A549 (cell line): ENCODE measurements around the gene AR. TPM values are rescaled to one million over a fixed set of nuclear protein-coding genes. Genes with fewer than 3 reads are reported as not detected.
"Not testable (repeated sequence)": the region's sequence is repeated elsewhere in the genome, so short reads cannot be mapped to it uniquely, and the experiment has no call there.

Experiments used
- ATAC-seq, 2 experiments: fragments of 200-7000 bp in 1 of 2; fragments of >200 bp in 1 of 2; cut with Nextera tagmentation in 1 of 2; cut with Tn5 transposase in 1 of 2; 3 replicates each; pipeline versions ENCODE4 v1.8.0 to v1.9.1; 2018 to 2020; ENCODE audit warnings: mild to moderate bottlenecking in 1 of 2, moderate library complexity in 1 of 2
- CTCF ChIA-PET: fragments of 300-600 bp; sonication (Branson Sonifier 250); formaldehyde crosslinking; extraction: SDS; loops from one replicate; lab custom pipeline; 2021; ENCODE audit warnings: antibody characterized with exemption, inconsistent platforms; lab: Yijun Ruan, JAX
- POLR2A ChIA-PET: fragments of 350-600 bp; formaldehyde crosslinking; extraction: SDS; loops from one replicate; lab custom pipeline; 2021; ENCODE audit warnings: antibody characterized with exemption, inconsistent platforms; lab: Yijun Ruan, JAX
- DNase-seq, 2 experiments: peaks; one replicate each; pipeline versions ENCODE4 v3.0.0 to v3.0.0-alpha.2; 2011 to 2016; ENCODE audit warnings: low read depth in 1 of 2, low spot score in 1 of 2
- FAIRE-seq: peaks from 2 replicates; lab custom pipeline; 2011; peaks lifted over from hg19 to GRCh38; lab: Jason Lieb, UNC
- H3K27ac ChIP-seq, 2 experiments: fragments of >200 bp; sonication (Bioruptor Twin); formaldehyde crosslinking; 3 replicates each; pipeline ENCODE4 v1.5.1; 2016 to 2017
- H3K4me1 ChIP-seq: fragments of >200 bp; sonication (Bioruptor Twin); formaldehyde crosslinking; 3 replicates; pipeline ENCODE4 v1.6.1; 2016
- H3K4me2 ChIP-seq: fragments of >200 bp; sonication (Bioruptor Twin); formaldehyde crosslinking; 3 replicates; pipeline ENCODE4 v1.6.1; 2016
- H3K4me3 ChIP-seq: fragments of >200 bp; sonication (Bioruptor Twin); formaldehyde crosslinking; 3 replicates; pipeline ENCODE4 v1.5.1; 2016
- H3K9me3 ChIP-seq: fragments of >200 bp; sonication (Bioruptor Twin); formaldehyde crosslinking; 3 replicates; pipeline ENCODE4 v1.6.1; 2016
- BCL3 ChIP-seq: fragments of >200 bp; sonication (Bioruptor Twin); formaldehyde crosslinking; IDR thresholded peaks from 3 replicates; pipeline ENCODE4 v1.6.1; 2016
- CBX2 ChIP-seq: fragments of 200-600 bp; sonication (generic); IDR thresholded peaks from 2 replicates; pipeline ENCODE4 v1.6.1; 2016; ENCODE audit warnings: low read depth, mild to moderate bottlenecking, borderline replicate concordance
- CHD4 ChIP-seq: fragments of 200-600 bp; sonication (generic); IDR thresholded peaks from 2 replicates; pipeline ENCODE4 v1.6.1; 2016; ENCODE audit warnings: antibody characterized with exemption, mild to moderate bottlenecking, borderline replicate concordance
- CTCF ChIP-seq: fragments of >200 bp; sonication (Bioruptor Twin); formaldehyde crosslinking; IDR thresholded peaks from 3 replicates; pipeline ENCODE4 v1.5.1; 2016
- EHF ChIP-seq: fragments of 250-450 bp; sonication (Bioruptor Pico); IDR thresholded peaks from 2 replicates; pipeline ENCODE4 v1.5.0; 2020; ENCODE audit warnings: mild to moderate bottlenecking
- EHMT2 ChIP-seq: fragments of 200-600 bp; sonication (generic); IDR thresholded peaks from 2 replicates; pipeline ENCODE4 v1.6.1; 2016; ENCODE audit warnings: antibody characterized with exemption, low read depth, mild to moderate bottlenecking, moderate library complexity
- EP300 ChIP-seq, 2 experiments: fragments of >200 bp; sonication (Bioruptor Twin); formaldehyde crosslinking; IDR thresholded peaks; 2 replicates in 1 of 2; 3 replicates in 1 of 2; pipeline ENCODE4 v1.6.1; 2016 to 2017
- FOSB ChIP-seq: fragments of 250-450 bp; sonication (Bioruptor Pico); IDR thresholded peaks from 2 replicates; pipeline ENCODE4 v1.5.0; 2020; ENCODE audit warnings: mild to moderate bottlenecking, moderate library complexity
- FOSL2 ChIP-seq, 2 experiments: fragments of 450-650 bp in 1 of 2; fragments of >200 bp in 1 of 2; sonication (Bioruptor Twin) in 1 of 2; formaldehyde crosslinking; IDR thresholded peaks; 2 replicates each; pipeline versions ENCODE4 v1.5.0 to v1.6.1; 2016 to 2020; ENCODE audit warnings: mild to moderate bottlenecking in 1 of 2, moderate library complexity in 1 of 2
- HDAC2 ChIP-seq: fragments of 200-600 bp; sonication (generic); IDR thresholded peaks from 2 replicates; pipeline ENCODE4 v1.6.1; 2016
- HOXB13 ChIP-seq: fragments of 250-450 bp; sonication (Bioruptor Pico); IDR thresholded peaks from 2 replicates; pipeline ENCODE4 v1.5.0; 2020; ENCODE audit warnings: low read depth, mild to moderate bottlenecking, moderate library complexity
- JUNB ChIP-seq: fragments of >200 bp; sonication (Bioruptor Twin); formaldehyde crosslinking; IDR thresholded peaks from 2 replicates; pipeline ENCODE4 v1.6.1; 2016
- MAX ChIP-seq: IDR thresholded peaks from 2 replicates; pipeline ENCODE4 v1.6.1; 2012
- NR3C1 ChIP-seq: fragments of >200 bp; sonication (Bioruptor Twin); formaldehyde crosslinking; IDR thresholded peaks from 3 replicates; pipeline ENCODE4 v1.6.1; 2017
- RNF2 ChIP-seq: fragments of 200-600 bp; sonication (generic); IDR thresholded peaks from 2 replicates; pipeline ENCODE4 v1.6.1; 2016; ENCODE audit warnings: low read depth, mild to moderate bottlenecking, antibody characterized with exemption, moderate library complexity, borderline replicate concordance
- TFCP2L1 ChIP-seq: fragments of 250-450 bp; sonication (Bioruptor Pico); IDR thresholded peaks from 2 replicates; pipeline ENCODE4 v1.5.0; 2021; ENCODE audit warnings: mild to moderate bottlenecking
- USF2 ChIP-seq: fragments of 450-650 bp; IDR thresholded peaks from 2 replicates; pipeline ENCODE4 v1.6.1; 2014; ENCODE audit warnings: antibody characterized with exemption
- ZC3H11A ChIP-seq: fragments of 450-650 bp; IDR thresholded peaks from 2 replicates; pipeline ENCODE4 v1.6.1; 2014; ENCODE audit warnings: antibody characterized with exemption, mild to moderate bottlenecking
- ZNF302 ChIP-seq: fragments of 250-450 bp; sonication (Bioruptor Pico); IDR thresholded peaks from 2 replicates; pipeline ENCODE4 v1.9.0; 2021; ENCODE audit warnings: inconsistent platforms, mild to moderate bottlenecking, moderate library complexity
- ZSCAN20 ChIP-seq: fragments of 250-450 bp; sonication (Bioruptor Pico); IDR thresholded peaks from 2 replicates; pipeline ENCODE4 v1.8.0; 2022; ENCODE audit warnings: mild to moderate bottlenecking, moderate library complexity
- WGBS: methylation state at CpG from one replicate; pipeline ENCODE4 v1.1.6; 2017; ENCODE audit errors: missing lambda C conversion rate; 5-methylcytosine and 5-hydroxymethylcytosine counted together
- polyA plus RNA-seq, 4 experiments: library from polyadenylated mRNA; depleted of rRNA in 3 of 4; stranded (reverse); fragments of >200 nt; fragmentation: RNase III in 1 of 4; extraction: RNeasy Plus Mini Kit Qiagen cat#74134 plus additional on column Dnase treatment in 1 of 4; gene quantifications; 2 replicates in 3 of 4; 3 replicates in 1 of 4; pipeline ENCODE4 v1.2.3, GENCODE V29; 2011 to 2017

AR gene
- polyA plus RNA-seq, 2 of the 4 experiments (the other 2 are of a cell fraction) = 2.2 to 8.7 TPM

GRCh38 chrX:67665583-67665982 is 121.8 kb downstream of the AR start:
- no peak for TF ChIP-seq ZC3H11A
- TF ChIP-seq HDAC2 = no peak
- no peak for TF ChIP-seq FOSB (CRISPR knock-in tag)
- TF ChIP-seq USF2 = no peak
- TF ChIP-seq CBX2 = no peak
- no peak for TF ChIP-seq HOXB13
- TF ChIP-seq TFCP2L1 (CRISPR knock-in tag) = no peak
- TF ChIP-seq ZNF302 (CRISPR knock-in tag) = no peak
- TF ChIP-seq EHMT2 = no peak
- no peak for TF ChIP-seq FOSL2 (IDR thresholded peaks at IDR 0.05)
- TF ChIP-seq FOSL2 (CRISPR knock-in tag; IDR thresholded peaks at IDR 0.05) = no peak
- no peak for TF ChIP-seq CTCF
- no peak for TF ChIP-seq EP300 (IDR thresholded peaks at IDR 0.05)
- no peak for TF ChIP-seq CHD4
- no peak for TF ChIP-seq ZSCAN20 (CRISPR knock-in tag)
- no peak overlapping the region for H3K4me2 ChIP-seq
- ATAC-seq (no peak), FAIRE-seq (peak; percentile 61), DNase-seq (no peak)
- ChIA-PET POLR2A (no interaction called here), CTCF (no interaction called here)
- 14% methylated on average over 1 of the region's 1 CpG for WGBS
- H3K9me3 ChIP-seq = no peaks in the 10 kb centered on the region
- no peak overlapping the region for H3K27ac ChIP-seq
- H3K4me1 ChIP-seq = no peaks in the 10 kb centered on the region
- no peak overlapping the region for H3K4me3 ChIP-seq

GRCh38 chrX:67670717-67671116 is 126.9 kb downstream of the AR start:
- H3K9me3 ChIP-seq, H3K4me3 ChIP-seq, CTCF ChIA-PET, H3K4me2 ChIP-seq, FAIRE-seq, ATAC-seq, H3K4me1 ChIP-seq, DNase-seq, H3K27ac ChIP-seq, POLR2A ChIA-PET: not testable (repeated sequence)
- WGBS = 41% methylated on average over 2 of the region's 2 CpGs

- Histone ChIP-seq H3K27ac (no peak overlapping the region), H3K4me3 (no peak overlapping the region), H3K4me1 (no peaks in the 10 kb centered on the region), H3K4me2 (no peak overlapping the region), H3K9me3 (no peaks in the 10 kb centered on the region)
- FAIRE-seq = peak; percentile 39
- ATAC-seq = no peak
- POLR2A ChIA-PET = no interaction called here
- CTCF ChIA-PET = no interaction called here
- 24% methylated on average over 2 of the region's 2 CpGs for WGBS
- TF ChIP-seq RNF2 (no peak), JUNB (no peak), CTCF (no peak), NR3C1 (no peak), BCL3 (no peak), EHF (CRISPR knock-in tag) (no peak), EP300 (IDR thresholded peaks at IDR 0.05) (no peak), MAX (no peak), TFCP2L1 (CRISPR knock-in tag) (no peak)
- DNase-seq = no peak
Observed at GRCh38 chrX:67673741-67674274, 130.0 kb downstream of the AR start.
